GM12873 (cell line): ENCODE data around the gene UNC13B.

Source experiments
- TF ChIP-seq, protein P1 (sequence below): IDR thresholded peaks from 2 replicates; pipeline ENCODE4 v1.5.1; 2012; ENCODE audit warnings: low read depth, mild to moderate bottlenecking, moderate library complexity, low read length, control low read depth; ENCODE audit not compliant: insufficient read depth; ENCODE audit errors: missing control alignments

Gene UNC13B

GRCh38 chr9:35277628-35278359, 116.0 kb downstream of the UNC13B start:
- TF ChIP-seq, protein P1, sequence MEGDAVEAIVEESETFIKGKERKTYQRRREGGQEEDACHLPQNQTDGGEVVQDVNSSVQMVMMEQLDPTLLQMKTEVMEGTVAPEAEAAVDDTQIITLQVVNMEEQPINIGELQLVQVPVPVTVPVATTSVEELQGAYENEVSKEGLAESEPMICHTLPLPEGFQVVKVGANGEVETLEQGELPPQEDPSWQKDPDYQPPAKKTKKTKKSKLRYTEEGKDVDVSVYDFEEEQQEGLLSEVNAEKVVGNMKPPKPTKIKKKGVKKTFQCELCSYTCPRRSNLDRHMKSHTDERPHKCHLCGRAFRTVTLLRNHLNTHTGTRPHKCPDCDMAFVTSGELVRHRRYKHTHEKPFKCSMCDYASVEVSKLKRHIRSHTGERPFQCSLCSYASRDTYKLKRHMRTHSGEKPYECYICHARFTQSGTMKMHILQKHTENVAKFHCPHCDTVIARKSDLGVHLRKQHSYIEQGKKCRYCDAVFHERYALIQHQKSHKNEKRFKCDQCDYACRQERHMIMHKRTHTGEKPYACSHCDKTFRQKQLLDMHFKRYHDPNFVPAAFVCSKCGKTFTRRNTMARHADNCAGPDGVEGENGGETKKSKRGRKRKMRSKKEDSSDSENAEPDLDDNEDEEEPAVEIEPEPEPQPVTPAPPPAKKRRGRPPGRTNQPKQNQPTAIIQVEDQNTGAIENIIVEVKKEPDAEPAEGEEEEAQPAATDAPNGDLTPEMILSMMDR: no peak

GRCh38 chr9:35279946-35280345, 118.1 kb downstream of the UNC13B start:
- TF ChIP-seq, protein P1: no peak

DNA sequence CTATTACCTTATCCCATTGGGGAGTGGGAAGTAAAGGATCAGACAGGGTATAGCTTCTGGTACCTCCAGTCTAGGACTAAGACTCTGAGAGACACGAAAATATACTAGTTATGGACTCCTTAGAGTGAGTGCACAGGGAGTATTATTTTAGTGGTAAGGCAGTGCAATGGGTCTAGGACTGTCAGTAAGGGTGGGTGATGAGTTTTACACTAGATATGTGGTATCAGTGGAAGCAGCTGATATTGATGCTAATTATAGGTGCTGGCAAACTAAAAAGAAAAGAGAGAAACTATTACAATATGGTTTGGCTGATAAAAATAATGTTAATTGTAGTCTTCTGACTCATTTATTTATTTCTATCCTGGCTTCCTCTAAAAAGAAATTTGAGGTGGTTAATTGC, 118.6 kb downstream of the UNC13B start:
- TF ChIP-seq, protein P1: no peak

DNA sequence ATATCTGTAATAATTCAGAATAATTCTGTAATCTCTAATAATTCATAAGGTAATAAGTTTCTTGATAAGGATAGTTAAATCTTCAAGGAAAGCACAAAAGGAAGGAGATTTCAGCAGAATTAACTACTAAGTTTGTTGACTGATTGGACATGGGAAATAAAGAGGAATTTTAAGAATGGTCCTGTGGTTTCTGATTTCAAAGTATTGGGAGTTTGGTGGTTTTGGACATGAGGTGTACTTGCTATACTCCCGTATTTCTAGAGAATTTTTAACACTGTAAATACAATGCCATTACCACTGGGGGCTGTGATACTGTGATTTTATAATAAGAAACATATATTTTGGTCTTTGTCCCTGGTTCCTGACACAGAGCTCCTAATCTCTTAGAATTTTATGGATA, 123.9 kb downstream of the UNC13B start:
- TF ChIP-seq, protein P1: no peak

GRCh38 chr9:35286381-35286780, 124.6 kb downstream of the UNC13B start:
- TF ChIP-seq, protein P1: no peak

GRCh38 chr9:35287987-35288632, 126.3 kb downstream of the UNC13B start:
- TF ChIP-seq, protein P1: no peak

- TF ChIP-seq, protein P1: no peak
Measured at GRCh38 chr9:35288778-35289177, 127.0 kb downstream of the UNC13B start.
